ENCODE measurements around the gene PDE6A. TPM values are rescaled to one million over a fixed set of nuclear protein-coding genes. Genes with fewer than 3 reads are reported as not detected.

Gene PDE6A
- total and polyA plus RNA-seq, 2 of the 8 experiments (the other 6 are each of a cell fraction or from before 2014, with no cell fraction given) = not detected

- H4K8ac ChIP-seq (ENCODE audit: extremely low read depth, insufficient read depth, low read length) = no peak overlapping the region
- no peak overlapping the region for H2BK20ac ChIP-seq (ENCODE audit: low read length)
- FAIRE-seq (no peak), DNase-seq (ENCODE audit: low read depth in 1 of 2, low spot score in 2 of 2) (no peak)
- no peak overlapping the region for H2BK120ac ChIP-seq (replicated peaks; ENCODE audit: low read depth, low read length)
- no peak overlapping the region for H4K91ac ChIP-seq (replicated peaks; ENCODE audit: insufficient read length, low read length)
- H2BK12ac ChIP-seq (ENCODE audit: low read depth, low read length) = no peak overlapping the region
- no peak overlapping the region for H3K14ac ChIP-seq (ENCODE audit: insufficient read length)
- no peaks in the 10 kb centered on the region for H3K9me3 ChIP-seq (ENCODE audit: insufficient read depth in 2 of 2, low read depth in 1 of 2, low read length in 1 of 2)
- H3K4ac ChIP-seq (replicated peaks; ENCODE audit: insufficient read length, low read depth, low read length) = no peak overlapping the region
- no peak overlapping the region for H3K18ac ChIP-seq (ENCODE audit: extremely low read depth, low read length)
- H3K27ac ChIP-seq (ENCODE audit: low read depth, low read length) = no peak overlapping the region
- H3K4me1 ChIP-seq (replicated peaks in 1 of 4; ENCODE audit: control insufficient read depth in 3 of 4, insufficient read depth in 4 of 4, low read length in 3 of 4) = no peaks in the 10 kb centered on the region
- no peaks in the 10 kb centered on the region for H3K27me3 ChIP-seq (replicated peaks in 1 of 4; ENCODE audit: control insufficient read depth in 3 of 4, extremely low read depth in 1 of 4, insufficient read depth in 3 of 4, low read length in 3 of 4)
- no peak overlapping the region for H3K4me2 ChIP-seq (ENCODE audit: insufficient read depth in 1 of 2, low read depth in 2 of 2, low read length in 2 of 2)
- H3K23me2 ChIP-seq (ENCODE audit: low read depth, low read length) = no peaks in the 10 kb centered on the region; the same call in 1 of the 2 replicates
- H3K9ac ChIP-seq (replicated peaks in 1 of 4; ENCODE audit: extremely low read depth in 1 of 4, low read depth in 3 of 4, low read length in 3 of 4) = no peak overlapping the region
- H3K56ac ChIP-seq (replicated peaks; ENCODE audit: insufficient read length, low read depth, low read length) = no peak overlapping the region
- POLR2A ChIA-PET (ENCODE audit: partially characterized antibody) = no interaction called here
- H4K20me1 ChIP-seq (replicated peaks in 1 of 2; ENCODE audit: control insufficient read depth in 1 of 2, insufficient read depth in 2 of 2, low read length in 2 of 2) = no peaks in the 10 kb centered on the region
- H3K79me2 ChIP-seq (ENCODE audit: control insufficient read depth in 1 of 2, insufficient read depth in 2 of 2, low read length in 2 of 2) = no peaks in the 10 kb centered on the region
- 96% methylated on average over 2 of the region's 2 CpGs; no CpG with 5 or more reads in 1 of the 2 experiments for whole genome bisulfite sequencing, 2 experiments (ENCODE audit: extremely low coverage in 1 of 2, insufficient coverage in 1 of 2, insufficient read length in 1 of 2, insufficient replicate concordance in 2 of 2, low coverage in 1 of 2, low lambda C conversion rate in 2 of 2, missing lambda C conversion rate in 1 of 2)
- H2AK5ac ChIP-seq (ENCODE audit: low read depth, low read length) = no peak overlapping the region
- CTCF ChIA-PET (ENCODE audit: partially characterized antibody) = interaction anchor here (1.0 to 2.6 kb wide), 9 partner anchors 24 to 147 kb away, joined by 3 to 7 read pairs (median 5); no protein-coding TSS in a partner anchor
- no peak overlapping the region for H3K23ac ChIP-seq (ENCODE audit: insufficient read length)
- H2BK5ac ChIP-seq (ENCODE audit: low read depth, low read length) = no peak overlapping the region
- no peak overlapping the region for H3K4me3 ChIP-seq (ENCODE audit: extremely low read depth in 1 of 4, insufficient read depth in 2 of 4, low read depth in 3 of 4, low read length in 4 of 4)
- no peak overlapping the region for H4K5ac ChIP-seq (ENCODE audit: insufficient read length, low read depth, low read length)
- H2AFZ ChIP-seq (ENCODE audit: low read length) = no peak overlapping the region
- H2BK15ac ChIP-seq (ENCODE audit: low read length) = no peak overlapping the region
- H3K79me1 ChIP-seq (ENCODE audit: low read depth, low read length) = no peaks in the 10 kb centered on the region
- H3K36me3 ChIP-seq (ENCODE audit: control insufficient read depth in 2 of 4, insufficient read depth in 4 of 4, low read length in 3 of 4) = no peaks in the 10 kb centered on the region
- TF ChIP-seq TCF12 (IDR thresholded peaks at IDR 0.05; ENCODE audit: low read depth, low read length) = no peak
- no peak for TF ChIP-seq RAD21 (IDR thresholded peaks at IDR 0.05 in 1 of 2, conservative IDR thresholded peaks at IDR 0.05 in 1 of 2; ENCODE audit: low read depth in 2 of 2, low read length in 2 of 2)
- no peak for TF ChIP-seq JUN (IDR thresholded peaks at IDR 0.05; ENCODE audit: low read depth, low read length)
- TF ChIP-seq TAF7 (optimal IDR thresholded peaks at IDR 0.05; ENCODE audit: borderline replicate concordance, low read depth, low read length) = no peak
- no peak for TF ChIP-seq MAFK (IDR thresholded peaks at IDR 0.05; ENCODE audit: low read depth, low read length)
- no peak for TF ChIP-seq CREB1 (IDR thresholded peaks at IDR 0.05)
- no peak for TF ChIP-seq HDAC2 (IDR thresholded peaks at IDR 0.05; ENCODE audit: borderline replicate concordance in 1 of 2, low read depth in 2 of 2, low read length in 2 of 2)
- TF ChIP-seq GABPA (IDR thresholded peaks at IDR 0.05; ENCODE audit: borderline replicate concordance, insufficient read depth, low read length) = no peak
- TF ChIP-seq EP300 (IDR thresholded peaks at IDR 0.05; ENCODE audit: borderline replicate concordance in 1 of 2, low read depth in 2 of 2, low read length in 2 of 2) = no peak
- TF ChIP-seq NANOG (IDR thresholded peaks at IDR 0.05; ENCODE audit: insufficient read depth, low read depth, low read length, poor library complexity, severe bottlenecking) = no peak
- no peak for TF ChIP-seq TEAD4 (IDR thresholded peaks at IDR 0.05; ENCODE audit: low read depth, low read length)
- no peak for TF ChIP-seq RBBP5 (IDR thresholded peaks at IDR 0.05; ENCODE audit: borderline replicate concordance, low read depth, low read length)
- no peak for TF ChIP-seq RFX5 (IDR thresholded peaks at IDR 0.05; ENCODE audit: borderline replicate concordance, low read depth, low read length)
- TF ChIP-seq TBP (IDR thresholded peaks at IDR 0.05; ENCODE audit: low read depth, low read length) = no peak
Observed at GRCh38 chr5:149901511-149901910, 43.1 kb downstream of the PDE6A start.
